ENCODE data around the gene DLG2.

DLG2 gene

DNA sequence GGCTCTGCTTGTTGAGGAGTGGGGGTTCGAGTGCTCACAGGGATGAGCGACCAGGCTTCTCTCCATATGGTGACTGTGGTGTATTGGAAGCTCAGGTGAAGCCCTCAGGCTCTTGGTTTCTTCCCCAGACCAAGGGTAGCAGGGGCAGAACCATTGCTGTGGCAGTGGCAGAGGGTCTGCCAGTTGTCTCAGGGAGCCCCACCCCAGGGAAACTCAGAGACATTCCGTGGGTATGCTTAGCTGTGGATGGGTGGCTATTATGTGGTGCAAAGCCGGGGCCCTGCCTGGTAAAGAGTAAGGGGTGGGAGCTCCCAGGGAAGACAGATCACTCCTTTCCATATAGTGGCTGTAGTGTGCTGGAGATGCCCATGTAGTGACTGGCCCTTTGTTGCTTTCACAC, 167.8 kb downstream of the DLG2 start:
- TF ChIP-seq, protein P1, sequence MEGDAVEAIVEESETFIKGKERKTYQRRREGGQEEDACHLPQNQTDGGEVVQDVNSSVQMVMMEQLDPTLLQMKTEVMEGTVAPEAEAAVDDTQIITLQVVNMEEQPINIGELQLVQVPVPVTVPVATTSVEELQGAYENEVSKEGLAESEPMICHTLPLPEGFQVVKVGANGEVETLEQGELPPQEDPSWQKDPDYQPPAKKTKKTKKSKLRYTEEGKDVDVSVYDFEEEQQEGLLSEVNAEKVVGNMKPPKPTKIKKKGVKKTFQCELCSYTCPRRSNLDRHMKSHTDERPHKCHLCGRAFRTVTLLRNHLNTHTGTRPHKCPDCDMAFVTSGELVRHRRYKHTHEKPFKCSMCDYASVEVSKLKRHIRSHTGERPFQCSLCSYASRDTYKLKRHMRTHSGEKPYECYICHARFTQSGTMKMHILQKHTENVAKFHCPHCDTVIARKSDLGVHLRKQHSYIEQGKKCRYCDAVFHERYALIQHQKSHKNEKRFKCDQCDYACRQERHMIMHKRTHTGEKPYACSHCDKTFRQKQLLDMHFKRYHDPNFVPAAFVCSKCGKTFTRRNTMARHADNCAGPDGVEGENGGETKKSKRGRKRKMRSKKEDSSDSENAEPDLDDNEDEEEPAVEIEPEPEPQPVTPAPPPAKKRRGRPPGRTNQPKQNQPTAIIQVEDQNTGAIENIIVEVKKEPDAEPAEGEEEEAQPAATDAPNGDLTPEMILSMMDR (IDR thresholded peaks at IDR 0.05; ENCODE audit: low read depth, low read length, missing control alignments): no peak
- no peak overlapping the region for H3K4me3 ChIP-seq (ENCODE audit: low read depth, low read length)
- no peak for DNase-seq (ENCODE audit: low read depth)

DNA sequence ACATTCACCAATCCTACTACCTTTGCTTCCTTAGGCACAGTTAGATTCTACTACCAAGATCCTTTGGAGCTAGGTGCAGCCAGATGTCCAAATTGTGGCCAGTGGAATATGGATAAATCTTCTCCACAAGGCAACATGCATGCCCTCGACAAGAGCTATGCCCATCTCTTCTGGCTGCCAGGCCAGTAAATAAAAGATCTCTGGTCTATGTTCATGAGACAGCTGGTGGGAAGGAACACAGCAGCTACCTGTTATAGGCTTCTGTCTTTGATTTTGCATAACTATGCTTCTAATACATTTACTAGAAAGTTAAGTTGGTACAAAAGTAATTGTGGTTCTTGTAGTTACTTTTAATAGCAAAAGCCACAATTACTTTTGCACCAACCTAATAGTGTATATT, 182.7 kb downstream of the DLG2 start:
- DNase-seq (ENCODE audit: low read depth): no peak
- H3K4me3 ChIP-seq (ENCODE audit: low read depth, low read length): no peak overlapping the region
- TF ChIP-seq, protein P1 (IDR thresholded peaks at IDR 0.05; ENCODE audit: low read depth, low read length, missing control alignments): no peak

DNA sequence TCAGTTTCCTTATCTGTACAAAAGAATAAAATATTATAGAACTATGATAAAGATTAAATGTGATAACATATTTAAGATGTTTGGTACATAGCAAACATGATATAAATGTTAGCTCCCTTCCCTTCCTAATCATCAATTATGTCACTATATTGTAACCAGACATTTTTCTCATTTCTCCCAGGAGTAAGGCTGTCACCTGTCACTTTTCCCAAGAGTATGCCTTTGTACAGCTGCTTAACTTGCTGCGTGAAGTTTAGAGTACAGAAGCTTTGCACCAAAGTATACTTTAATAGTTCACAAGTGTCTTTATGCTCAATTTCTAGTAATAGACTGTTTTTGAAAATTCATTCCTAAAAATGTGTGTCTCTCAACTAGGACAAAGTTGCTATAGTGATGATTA, 186.9 kb downstream of the DLG2 start:
- TF ChIP-seq, protein P1 (IDR thresholded peaks at IDR 0.05; ENCODE audit: low read depth, low read length, missing control alignments): no peak
- no peak for DNase-seq (ENCODE audit: low read depth)
- H3K4me3 ChIP-seq (ENCODE audit: low read depth, low read length): no peak overlapping the region

DNA sequence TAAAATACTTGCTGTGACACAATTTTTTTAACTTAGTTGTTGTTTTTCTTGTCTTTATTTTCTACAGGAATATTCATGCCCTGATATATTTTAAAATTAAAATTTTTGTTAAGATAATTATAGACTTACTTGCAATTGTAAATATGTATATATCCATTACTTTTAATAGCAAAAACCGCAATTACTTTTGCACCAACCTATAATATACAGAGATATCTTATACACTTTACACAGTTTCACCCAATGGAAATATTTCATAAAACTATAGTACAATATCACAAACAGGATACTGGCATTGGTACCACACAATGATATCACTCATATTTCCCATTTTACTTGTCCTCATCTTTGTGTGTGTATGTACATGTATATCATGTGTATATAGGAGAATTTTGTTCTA, 188.8 kb downstream of the DLG2 start:
- DNase-seq (ENCODE audit: low read depth): no peak
- TF ChIP-seq, protein P1 (IDR thresholded peaks at IDR 0.05; ENCODE audit: low read depth, low read length, missing control alignments): no peak
- no peak overlapping the region for H3K4me3 ChIP-seq (ENCODE audit: low read depth, low read length)

DNA sequence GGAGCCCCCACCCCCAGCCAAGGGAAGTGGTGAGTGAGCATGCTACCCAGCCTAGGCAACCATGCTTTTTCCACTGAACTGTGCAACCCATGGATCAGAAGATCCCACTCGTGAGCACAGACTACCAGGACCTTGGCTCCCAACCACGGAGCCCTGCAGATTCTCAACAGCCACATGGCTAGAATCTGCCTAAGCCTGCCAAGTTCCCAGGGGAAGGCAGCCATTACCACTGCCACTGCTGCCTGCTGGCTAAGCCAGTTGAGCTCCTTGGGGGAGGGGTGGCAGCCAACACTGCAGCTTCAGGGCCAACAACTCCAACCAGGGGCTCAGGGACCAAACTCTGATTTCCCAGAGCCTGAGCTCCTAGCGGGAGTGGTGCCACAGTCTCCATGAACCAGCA, 195.8 kb downstream of the DLG2 start:
- no peak for DNase-seq (ENCODE audit: low read depth)
- no peak overlapping the region for H3K4me3 ChIP-seq (ENCODE audit: low read depth, low read length)
- TF ChIP-seq, protein P1 (IDR thresholded peaks at IDR 0.05; ENCODE audit: low read depth, low read length, missing control alignments): no peak

DNA sequence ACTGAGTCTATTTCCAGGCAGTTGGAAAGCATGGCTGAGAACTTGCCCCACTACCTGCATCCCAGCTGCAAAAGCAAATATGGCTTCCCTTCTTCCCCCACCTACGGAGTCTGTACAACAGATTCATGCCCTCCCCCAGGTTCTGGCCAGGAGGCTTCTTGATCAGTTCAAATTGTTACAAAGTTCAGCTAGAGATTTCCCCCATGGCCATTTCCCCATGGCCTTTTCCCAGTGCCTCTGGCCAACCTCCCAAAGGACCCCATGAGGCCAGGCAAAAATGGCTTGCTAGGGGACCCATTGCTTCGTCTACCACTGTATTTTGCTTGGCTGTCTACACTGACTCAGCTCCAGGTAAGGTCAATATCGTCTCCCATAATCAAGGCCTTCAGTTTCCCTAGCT, 203.3 kb downstream of the DLG2 start:
- TF ChIP-seq, protein P1 (IDR thresholded peaks at IDR 0.05; ENCODE audit: low read depth, low read length, missing control alignments): no peak

DNA sequence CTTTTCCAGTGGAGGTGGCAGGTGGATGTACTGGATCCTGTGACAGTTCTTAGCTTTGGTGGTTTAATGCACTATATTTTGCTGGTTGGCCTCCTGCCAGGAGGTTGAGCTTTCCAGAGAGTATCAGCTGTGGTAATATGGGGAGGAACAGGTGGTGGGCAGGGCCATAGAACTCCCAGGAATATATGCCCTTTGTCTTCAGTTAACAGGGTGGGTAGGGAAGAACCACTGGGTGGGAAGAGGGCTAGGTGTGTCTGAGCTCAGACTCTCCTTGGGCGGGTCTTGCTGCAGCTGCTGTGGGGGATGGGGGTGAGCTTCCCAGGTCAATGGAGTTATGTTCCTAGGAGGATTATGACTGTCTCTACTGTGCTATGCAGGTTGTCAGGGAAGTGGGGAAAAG, 203.8 kb downstream of the DLG2 start:
- TF ChIP-seq, protein P1 (IDR thresholded peaks at IDR 0.05; ENCODE audit: low read depth, low read length, missing control alignments): no peak
- DNase-seq (ENCODE audit: low read depth): no peak

More for the DNA sequence above, 203.3 kb downstream of the DLG2 start:
- DNase-seq (ENCODE audit: low read depth): no peak
- no peak overlapping the region for H3K4me3 ChIP-seq (ENCODE audit: low read depth, low read length)

More for the DNA sequence above, 203.8 kb downstream of the DLG2 start:
- H3K4me3 ChIP-seq (ENCODE audit: low read depth, low read length): no peak overlapping the region

Measured in GM12864 (cell line).